ENCODE data around the gene TAS2R42. TPM values are rescaled to one million over a fixed set of nuclear protein-coding genes. Genes with fewer than 3 reads are reported as not detected.

Gene TAS2R42
- total RNA-seq, 4 donors from 2014 or later = not detected

DNA sequence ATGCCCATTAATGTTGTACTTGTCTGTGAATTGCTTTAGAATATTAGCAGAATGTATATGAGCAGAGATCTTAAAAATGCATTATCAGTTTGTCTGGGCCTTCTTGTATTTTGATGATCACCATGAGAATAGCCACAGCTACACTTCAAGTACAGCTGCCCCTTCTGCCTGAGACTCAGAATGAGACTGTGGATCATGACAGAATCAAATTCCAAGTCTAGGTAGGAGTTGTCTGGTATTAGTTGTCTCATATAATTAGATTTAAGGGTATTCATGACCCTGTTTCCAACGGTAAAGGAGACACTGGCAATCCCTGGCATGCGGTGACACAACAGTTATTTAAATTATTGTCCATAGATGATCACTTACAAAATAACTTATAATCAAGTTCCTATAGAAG, 34.0 kb downstream of the TAS2R42 start:
- no peaks in the 10 kb centered on the region for H3K4me1 ChIP-seq
- H3K9me3 ChIP-seq = peaks cover 0 to 3% (median 0%) of the 10 kb centered on the region in 4 donors
- no peak overlapping the region for H3K27ac ChIP-seq (replicated peaks in 1 of 4)
- intact Hi-C loops (cut with DNase I) = no loop called here
- no peak for TF ChIP-seq POLR2A (IDR thresholded peaks at IDR 0.05; ENCODE audit: low read depth)
- no peak for TF ChIP-seq POLR2AphosphoS5 (IDR thresholded peaks at IDR 0.05)
- TF ChIP-seq EP300 (IDR thresholded peaks at IDR 0.05) = no peak
- TF ChIP-seq, protein P1, sequence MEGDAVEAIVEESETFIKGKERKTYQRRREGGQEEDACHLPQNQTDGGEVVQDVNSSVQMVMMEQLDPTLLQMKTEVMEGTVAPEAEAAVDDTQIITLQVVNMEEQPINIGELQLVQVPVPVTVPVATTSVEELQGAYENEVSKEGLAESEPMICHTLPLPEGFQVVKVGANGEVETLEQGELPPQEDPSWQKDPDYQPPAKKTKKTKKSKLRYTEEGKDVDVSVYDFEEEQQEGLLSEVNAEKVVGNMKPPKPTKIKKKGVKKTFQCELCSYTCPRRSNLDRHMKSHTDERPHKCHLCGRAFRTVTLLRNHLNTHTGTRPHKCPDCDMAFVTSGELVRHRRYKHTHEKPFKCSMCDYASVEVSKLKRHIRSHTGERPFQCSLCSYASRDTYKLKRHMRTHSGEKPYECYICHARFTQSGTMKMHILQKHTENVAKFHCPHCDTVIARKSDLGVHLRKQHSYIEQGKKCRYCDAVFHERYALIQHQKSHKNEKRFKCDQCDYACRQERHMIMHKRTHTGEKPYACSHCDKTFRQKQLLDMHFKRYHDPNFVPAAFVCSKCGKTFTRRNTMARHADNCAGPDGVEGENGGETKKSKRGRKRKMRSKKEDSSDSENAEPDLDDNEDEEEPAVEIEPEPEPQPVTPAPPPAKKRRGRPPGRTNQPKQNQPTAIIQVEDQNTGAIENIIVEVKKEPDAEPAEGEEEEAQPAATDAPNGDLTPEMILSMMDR (IDR thresholded peaks at IDR 0.05) = no peak
- H3K36me3 ChIP-seq = no peaks in the 10 kb centered on the region
- H3K27me3 ChIP-seq = no peaks in the 10 kb centered on the region
- H3K4me3 ChIP-seq = no peak overlapping the region
- 85% methylated on average over 2 of the region's 2 CpGs for WGBS
- DNase-seq (ENCODE audit: extremely low spot score) = no peak

DNA sequence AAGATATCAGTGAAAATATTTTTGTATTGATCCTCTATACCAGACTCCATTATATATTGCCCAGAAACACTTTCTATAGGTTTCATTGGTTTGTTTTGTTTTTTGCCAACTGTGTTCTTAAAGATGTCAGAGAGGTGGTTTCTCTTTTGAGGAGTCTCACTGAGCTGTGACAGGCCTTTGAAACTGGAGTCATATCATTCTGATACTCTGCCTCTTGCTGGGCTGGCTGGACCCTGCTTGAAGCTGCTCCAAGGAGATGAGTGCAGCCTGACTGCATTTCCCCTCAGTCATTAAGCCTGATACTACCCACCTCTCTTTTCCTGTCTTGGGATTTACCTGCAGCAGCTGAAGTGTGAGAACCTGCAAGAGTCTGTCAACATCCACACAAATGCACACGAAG, 35.9 kb downstream of the TAS2R42 start:
- Histone ChIP-seq H3K9me3 (no peaks in the 10 kb centered on the region), H3K27ac (replicated peaks in 1 of 4) (no peak overlapping the region), H3K4me3 (no peak overlapping the region), H3K27me3 (no peaks in the 10 kb centered on the region), H3K4me1 (no peaks in the 10 kb centered on the region), H3K36me3 (no peaks in the 10 kb centered on the region)
- intact Hi-C loops (cut with DNase I) = no loop called here
- DNase-seq (ENCODE audit: extremely low spot score) = no peak
- WGBS = 47% methylated on average over 1 of the region's 1 CpG
- TF ChIP-seq POLR2A (IDR thresholded peaks at IDR 0.05; ENCODE audit: low read depth) (no peak), EP300 (IDR thresholded peaks at IDR 0.05) (no peak), POLR2AphosphoS5 (IDR thresholded peaks at IDR 0.05) (no peak)
- TF ChIP-seq, protein P1 (IDR thresholded peaks at IDR 0.05) = no peak

DNA sequence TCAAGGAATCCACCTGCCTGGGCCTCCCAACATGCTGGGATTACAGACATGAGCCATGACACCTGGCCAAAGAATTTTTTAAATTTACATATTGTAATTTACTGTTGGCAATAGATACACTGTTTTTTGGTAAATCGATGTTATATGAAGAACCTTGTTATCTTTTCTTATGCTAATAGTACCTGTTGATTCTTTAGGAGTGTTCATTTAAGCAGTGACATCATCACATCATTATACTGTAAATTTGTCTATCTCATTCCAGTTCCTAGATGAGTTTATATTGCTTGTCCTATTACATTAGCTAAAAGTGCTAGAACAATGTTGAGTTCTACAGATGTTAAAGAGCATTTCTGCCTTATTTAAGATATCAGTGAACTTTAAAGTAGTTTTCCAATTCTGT, 39.3 kb downstream of the TAS2R42 start:
- Histone ChIP-seq H3K9me3 (peaks cover 0 to 17% (median 9%) of the 10 kb centered on the region in 4 donors), H3K27ac (replicated peaks in 1 of 4) (no peak overlapping the region), H3K4me1 (no peaks in the 10 kb centered on the region), H3K27me3 (no peaks in the 10 kb centered on the region), H3K4me3 (no peak overlapping the region), H3K36me3 (peaks cover 0 to 4% (median 0%) of the 10 kb centered on the region in 4 donors)
- TF ChIP-seq POLR2AphosphoS5 (IDR thresholded peaks at IDR 0.05) (no peak), POLR2A (IDR thresholded peaks at IDR 0.05; ENCODE audit: low read depth) (no peak), EP300 (IDR thresholded peaks at IDR 0.05) (no peak)
- TF ChIP-seq, protein P1 (IDR thresholded peaks at IDR 0.05) = no peak
- DNase-seq (ENCODE audit: extremely low spot score) = no peak
- WGBS = 91% methylated on average over 1 of the region's 1 CpG
- intact Hi-C loops (cut with DNase I) = no loop called here

DNA sequence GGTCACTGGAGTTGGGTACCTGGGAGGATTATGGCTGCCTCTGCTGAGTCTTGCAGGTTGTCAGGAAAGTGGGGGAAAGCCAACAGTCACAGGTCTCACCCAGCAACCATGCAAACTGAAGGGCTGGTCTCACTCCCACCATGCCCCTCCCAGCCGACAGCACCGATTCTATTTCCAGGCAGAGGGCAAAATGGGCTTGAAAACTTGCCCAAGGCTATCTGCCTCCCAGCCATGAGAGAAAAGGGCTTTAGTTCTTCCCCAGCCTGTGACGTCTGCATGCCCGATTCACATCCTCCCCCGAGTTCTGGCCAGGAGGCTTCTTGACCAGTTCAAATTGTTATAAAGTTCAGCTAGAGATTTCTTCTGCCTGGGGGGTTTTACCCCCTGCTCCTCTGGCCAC, 42.4 kb downstream of the TAS2R42 start:
- Histone ChIP-seq H3K4me3 (no peak overlapping the region), H3K4me1 (no peaks in the 10 kb centered on the region), H3K27ac (replicated peaks in 1 of 4) (no peak overlapping the region), H3K9me3 (peaks cover 0 to 17% (median 9%) of the 10 kb centered on the region in 4 donors), H3K27me3 (no peaks in the 10 kb centered on the region), H3K36me3 (peaks cover 0 to 4% (median 2%) of the 10 kb centered on the region in 4 donors)
- TF ChIP-seq POLR2A (IDR thresholded peaks at IDR 0.05; ENCODE audit: low read depth) (no peak), POLR2AphosphoS5 (IDR thresholded peaks at IDR 0.05) (no peak), EP300 (IDR thresholded peaks at IDR 0.05) (no peak)
- TF ChIP-seq, protein P1 (IDR thresholded peaks at IDR 0.05) = no peak
- DNase-seq (ENCODE audit: extremely low spot score) = no peak
- intact Hi-C loops (cut with DNase I) = no loop called here
- 100% methylated on average over 5 of the region's 5 CpGs for WGBS

DNA sequence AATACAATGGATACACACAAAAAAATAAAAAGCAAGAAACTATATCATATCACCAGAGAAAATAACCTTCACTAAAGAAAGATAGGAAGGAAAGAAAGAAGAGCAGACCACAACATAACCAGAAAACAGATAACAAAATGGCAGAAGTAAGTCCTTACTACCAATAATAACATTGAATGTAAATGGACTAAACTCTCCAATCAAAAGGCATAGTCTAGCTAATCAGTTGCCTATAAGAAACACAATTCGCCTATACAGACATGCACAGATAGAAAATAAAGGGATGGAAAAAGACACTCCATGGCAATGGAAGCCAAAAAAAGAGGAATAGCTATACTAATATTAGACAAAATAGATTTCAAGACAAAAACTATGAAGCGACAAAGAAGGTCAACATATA, 43.4 kb downstream of the TAS2R42 start:
- Histone ChIP-seq H3K4me1 (no peaks in the 10 kb centered on the region), H3K27me3 (no peaks in the 10 kb centered on the region), H3K27ac (replicated peaks in 1 of 4) (no peak overlapping the region), H3K36me3 (peaks cover 0 to 4% (median 2%) of the 10 kb centered on the region in 4 donors), H3K4me3 (no peak overlapping the region), H3K9me3 (peaks cover 0 to 17% (median 9%) of the 10 kb centered on the region in 4 donors)
- WGBS = 98% methylated on average over 2 of the region's 2 CpGs
- TF ChIP-seq POLR2AphosphoS5 (IDR thresholded peaks at IDR 0.05) (no peak), POLR2A (IDR thresholded peaks at IDR 0.05; ENCODE audit: low read depth) (no peak), EP300 (IDR thresholded peaks at IDR 0.05) (no peak)
- TF ChIP-seq, protein P1 (IDR thresholded peaks at IDR 0.05) = no peak
- intact Hi-C loops (cut with DNase I) = no loop called here
- DNase-seq (ENCODE audit: extremely low spot score) = no peak

All from esophagus muscularis mucosa (tissue), 4 donors.